HCEC 1CT (cell line): Measurements from ENCODE around the gene PDZD8.
"Not testable (repeated sequence)": the region's sequence is repeated elsewhere in the genome, so short reads cannot be mapped to it uniquely, and the experiment has no call there.

ENCODE experiments used
- DNase-seq: peaks from one replicate; pipeline ENCODE4 v3.0.0-alpha.2; 2017

The PDZD8 gene

DNA sequence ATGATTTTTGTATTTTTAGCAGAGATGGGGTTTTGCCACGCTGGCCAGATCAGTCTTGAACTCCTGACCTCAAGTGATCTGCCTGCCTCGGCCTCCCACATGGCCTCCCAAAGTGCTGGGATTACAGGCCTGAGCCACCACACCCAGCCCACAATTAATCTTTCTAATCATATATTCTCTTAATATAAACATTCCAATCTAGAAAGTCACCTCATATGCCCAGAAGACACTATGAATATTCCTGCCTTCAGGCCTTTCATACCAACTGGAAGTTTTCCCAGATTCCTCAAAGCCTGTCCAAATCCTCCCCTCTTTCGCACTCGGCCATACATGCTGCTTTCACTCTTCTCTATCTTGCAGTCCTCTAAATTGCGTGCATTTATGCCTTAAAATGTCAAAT lies 32.6 kb downstream of the PDZD8 start:
- peak; percentile 55 for DNase-seq

DNA sequence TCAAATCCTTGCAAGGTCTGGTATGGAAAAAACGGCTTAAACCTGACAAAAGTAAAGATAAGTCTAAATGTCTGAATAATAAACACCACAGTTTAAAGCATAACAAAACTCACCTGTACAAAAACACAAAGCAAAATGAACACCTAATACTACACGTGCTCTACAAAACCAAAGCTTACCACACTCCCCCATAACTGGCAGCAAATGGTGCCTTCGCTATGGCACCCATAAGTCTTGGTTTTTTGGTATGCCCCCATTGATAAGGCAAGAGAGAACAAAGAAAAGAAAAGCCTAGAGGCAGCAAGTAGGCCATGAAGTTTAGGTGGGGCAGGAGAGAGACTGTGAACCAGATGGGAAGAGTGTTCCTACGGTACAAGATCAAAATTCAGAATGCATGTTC lies 34.2 kb downstream of the PDZD8 start:
- no peak for DNase-seq

DNA sequence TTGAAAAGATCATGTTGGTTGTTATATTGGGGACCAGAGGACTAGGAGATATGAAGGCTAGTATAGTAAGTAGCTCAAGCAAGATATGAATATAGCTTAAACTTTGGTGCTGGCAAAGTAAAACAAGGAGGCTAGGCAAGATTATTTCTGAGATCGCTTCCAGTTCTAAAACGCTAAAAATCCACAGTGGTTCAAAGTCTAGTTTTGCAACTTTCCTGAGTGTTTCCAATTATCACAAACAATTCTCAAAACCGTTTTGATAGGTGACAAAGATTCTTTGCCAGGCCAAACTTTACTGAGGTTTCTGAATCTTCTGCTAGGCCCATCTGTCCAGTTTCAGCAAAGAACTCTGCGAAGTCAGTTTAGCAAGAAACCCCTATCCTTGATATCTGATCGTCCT lies 35.3 kb downstream of the PDZD8 start:
- no peak for DNase-seq

DNA sequence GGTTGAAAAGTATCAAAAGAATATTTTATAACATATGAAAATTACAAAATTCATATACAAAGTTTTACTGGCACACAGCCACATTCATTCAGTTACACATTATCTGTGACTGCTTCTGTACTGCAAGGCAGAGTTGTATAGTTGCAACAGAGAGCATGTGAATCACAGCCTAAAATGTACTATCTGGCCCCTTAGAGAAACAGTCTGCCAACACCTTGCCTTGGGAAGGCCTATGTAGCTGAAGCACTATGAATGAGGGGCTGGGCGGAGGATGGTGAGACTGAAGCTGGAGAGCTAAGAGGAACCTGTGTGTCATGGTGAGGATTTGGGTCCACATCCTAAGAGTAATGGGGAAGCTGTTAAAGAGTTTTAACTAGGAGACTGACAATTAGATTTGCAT lies 35.7 kb downstream of the PDZD8 start:
- peak; percentile 32 for DNase-seq

DNA sequence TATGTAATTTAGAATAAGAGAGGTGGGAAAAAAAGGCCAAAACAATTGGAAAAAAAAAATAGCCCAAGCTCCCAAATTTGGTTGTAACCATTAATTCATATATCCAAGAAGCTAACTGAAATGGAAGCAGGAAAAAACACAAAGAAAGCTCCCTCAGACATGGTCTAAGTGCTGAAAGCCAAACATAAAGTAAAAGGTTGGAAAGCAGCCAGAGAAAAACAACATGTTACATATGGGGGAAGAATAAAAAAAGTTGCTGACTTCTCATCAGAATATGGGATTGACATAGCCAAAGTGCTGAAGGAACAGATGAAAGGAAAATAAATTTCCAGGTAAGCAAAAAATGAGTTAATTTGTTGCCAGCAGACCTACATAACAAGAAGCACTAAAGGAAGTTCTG lies 40.3 kb downstream of the PDZD8 start:
- DNase-seq = no peak

DNA sequence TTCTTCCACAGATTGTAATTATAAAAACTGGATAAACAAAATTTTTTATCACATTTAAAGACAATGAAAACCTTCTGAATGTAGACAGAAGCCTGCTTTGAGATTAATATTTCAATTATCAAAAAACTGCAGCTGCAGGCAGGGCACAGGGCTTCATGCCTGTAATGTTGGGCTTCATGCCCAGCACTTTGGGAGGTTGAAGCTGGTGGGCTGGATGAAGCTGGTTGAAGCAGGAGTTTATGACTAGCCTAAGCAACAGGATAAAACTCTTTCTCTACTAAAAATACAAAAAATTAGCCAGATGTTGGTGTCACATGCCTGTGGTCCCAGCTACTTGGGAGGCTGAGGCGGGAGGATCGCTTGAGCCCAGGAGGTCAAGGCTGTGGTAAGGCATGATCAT lies 41.2 kb downstream of the PDZD8 start:
- DNase-seq = no peak

DNA sequence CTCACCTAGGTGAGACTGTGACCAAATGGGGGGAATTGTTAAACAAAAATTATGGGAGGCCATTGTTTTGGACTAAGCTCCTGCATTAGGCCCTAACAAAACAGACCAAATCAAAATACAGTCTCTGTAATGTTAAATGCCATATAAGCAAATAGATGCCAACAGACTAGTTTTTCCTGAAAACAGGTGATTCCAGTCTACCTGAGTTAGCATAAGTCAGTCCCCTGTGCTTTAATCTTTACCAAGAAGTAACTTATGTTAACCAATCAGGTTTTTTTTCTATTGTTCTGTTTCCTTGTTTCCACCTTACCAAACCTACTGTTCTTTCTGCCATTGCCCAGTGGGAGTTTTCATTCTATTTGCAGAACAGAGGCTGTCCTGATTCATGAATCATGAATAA lies 48.0 kb downstream of the PDZD8 start:
- DNase-seq = no peak

DNA sequence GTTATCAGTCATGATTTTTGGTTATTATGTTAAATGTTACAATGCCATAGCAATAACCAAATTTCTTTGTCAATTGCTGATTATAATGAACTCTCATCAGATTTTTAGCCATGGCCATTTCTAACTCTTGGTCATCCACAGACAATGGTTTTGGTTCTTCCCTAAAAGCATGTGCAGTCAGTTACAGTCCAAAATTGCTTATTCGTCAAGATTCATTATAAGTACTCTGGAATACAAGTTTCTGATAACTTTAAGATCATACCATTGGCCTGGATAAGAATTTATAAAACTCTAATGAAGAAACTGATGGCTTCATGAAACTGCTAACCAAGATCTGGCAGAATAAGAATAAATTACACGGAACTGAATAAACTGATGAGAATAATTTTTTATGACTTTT lies 50.9 kb downstream of the PDZD8 start:
- no peak for DNase-seq

DNA sequence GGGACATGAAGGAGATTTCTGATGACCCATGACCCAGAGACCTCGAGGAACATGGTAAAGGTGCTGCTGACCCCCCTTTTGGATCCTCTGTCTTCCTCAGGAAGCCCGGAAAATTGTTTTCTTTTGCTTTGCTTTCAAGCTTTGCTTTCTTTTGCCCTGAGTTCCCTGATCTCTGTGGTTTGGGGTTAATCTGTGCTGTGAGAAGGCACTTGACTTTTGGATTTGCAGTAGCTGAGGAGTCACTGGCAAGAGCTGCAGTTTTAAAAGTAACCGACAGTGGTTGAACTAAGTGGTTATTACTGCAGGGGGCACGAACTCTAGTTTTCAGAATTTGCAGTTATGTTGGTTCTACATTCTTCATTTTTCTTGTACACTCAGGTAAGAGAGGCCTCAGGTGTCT lies 53.0 kb downstream of the PDZD8 start:
- peak; percentile 47 for DNase-seq

DNA sequence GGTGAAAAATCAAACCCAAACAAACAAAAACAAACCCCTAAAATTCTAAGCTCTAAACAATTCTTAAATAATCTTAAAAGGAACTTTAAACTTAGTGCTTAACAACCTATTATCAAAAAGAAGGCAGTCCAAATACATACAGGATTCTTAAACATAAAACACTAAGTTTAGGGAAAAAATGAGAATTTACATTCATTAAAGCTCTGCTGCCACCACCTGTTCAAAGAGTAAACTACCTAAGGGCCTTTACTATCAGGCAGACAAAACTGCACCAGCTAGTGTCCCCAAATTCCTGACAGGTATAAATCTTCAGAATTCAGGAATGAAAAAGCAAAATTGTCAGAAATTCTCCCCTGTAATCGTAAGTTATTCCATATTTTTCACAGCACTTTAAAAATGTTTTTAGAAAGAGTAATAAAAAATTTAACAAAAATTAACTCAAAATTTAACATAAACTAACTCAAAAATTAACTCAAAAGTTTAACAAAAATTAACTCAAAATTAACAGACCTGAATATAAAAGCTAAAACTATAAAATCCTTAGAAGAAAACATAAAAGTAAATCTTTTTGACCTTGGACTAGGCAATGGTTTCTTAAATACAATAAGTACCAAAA lies 55.1 kb downstream of the PDZD8 start:
- DNase-seq = peak; percentile 22

DNA sequence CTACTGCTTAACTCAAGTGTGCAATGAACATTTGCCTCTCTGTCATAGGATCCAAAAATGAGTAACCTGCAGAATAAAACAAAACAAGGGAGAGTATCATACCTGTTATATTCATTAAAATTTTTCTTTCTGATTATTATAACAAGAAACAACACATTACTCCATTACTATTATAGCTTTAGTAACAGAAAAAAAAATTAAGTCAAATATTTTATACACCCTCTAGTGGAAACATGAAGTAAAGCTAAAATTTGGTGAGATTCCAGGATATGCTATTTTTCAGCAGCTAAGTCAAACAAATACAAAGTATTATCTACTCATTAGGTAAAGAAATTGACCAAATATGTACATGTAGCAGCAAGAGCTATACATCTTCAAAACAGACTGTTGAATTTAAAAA lies 56.3 kb downstream of the PDZD8 start:
- DNase-seq = peak; percentile 24

DNA sequence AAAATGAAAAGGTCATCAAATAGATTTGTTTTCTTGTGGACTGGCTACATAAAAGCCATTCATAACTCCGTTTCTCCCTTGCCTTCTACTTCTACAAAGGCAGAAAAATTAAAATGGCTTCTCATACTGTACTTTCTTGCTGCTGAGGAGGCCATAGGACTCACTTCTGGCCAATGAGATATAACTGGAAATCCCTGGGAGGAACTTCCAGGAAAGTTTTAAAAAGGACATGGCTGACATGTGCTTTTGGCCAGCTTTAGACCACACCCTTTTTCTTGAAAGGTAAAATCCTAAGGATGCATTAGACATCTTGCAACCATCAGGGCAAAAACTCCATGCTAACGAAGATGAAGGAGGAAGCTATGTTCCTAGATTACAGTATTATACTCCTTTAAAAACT lies 58.5 kb downstream of the PDZD8 start:
- DNase-seq = no peak

DNA sequence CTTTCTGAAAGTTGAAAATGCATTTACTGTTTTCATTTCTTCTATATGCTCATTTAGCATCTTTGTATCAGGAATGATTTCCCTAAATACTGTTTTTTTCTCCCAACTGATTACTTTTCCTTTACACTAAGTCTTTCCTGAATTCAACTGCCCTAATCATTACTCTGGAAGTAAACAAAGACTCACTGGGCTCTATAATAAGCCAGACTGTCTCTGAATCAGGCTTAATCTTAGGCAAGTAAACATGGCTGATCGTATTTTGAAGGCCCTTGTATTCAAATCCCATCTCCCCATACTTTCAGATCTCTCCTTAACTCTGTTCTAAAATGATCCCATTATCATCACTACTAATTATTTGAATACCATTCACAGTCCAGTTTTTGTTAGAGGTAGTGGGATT lies 61.6 kb downstream of the PDZD8 start:
- DNase-seq = no peak

DNA sequence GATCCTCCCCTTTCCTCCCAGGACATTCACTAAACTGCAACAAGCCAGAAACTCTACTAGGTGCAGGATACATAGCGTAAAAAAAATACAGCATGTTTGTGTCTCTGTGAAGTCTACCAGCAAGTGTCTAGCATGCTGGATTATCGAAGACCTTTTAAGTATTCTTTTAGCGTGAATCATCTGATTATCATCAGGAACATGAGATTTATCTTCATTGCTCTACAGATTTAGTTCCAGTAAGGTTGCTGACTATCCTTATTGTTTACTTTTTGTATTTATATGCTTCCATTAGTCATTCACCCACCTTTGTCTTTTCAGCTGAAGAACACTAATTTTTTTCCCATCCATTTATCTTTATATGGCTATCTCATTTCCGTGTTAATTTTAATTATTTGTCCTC lies 62.8 kb downstream of the PDZD8 start:
- no peak for DNase-seq

DNA sequence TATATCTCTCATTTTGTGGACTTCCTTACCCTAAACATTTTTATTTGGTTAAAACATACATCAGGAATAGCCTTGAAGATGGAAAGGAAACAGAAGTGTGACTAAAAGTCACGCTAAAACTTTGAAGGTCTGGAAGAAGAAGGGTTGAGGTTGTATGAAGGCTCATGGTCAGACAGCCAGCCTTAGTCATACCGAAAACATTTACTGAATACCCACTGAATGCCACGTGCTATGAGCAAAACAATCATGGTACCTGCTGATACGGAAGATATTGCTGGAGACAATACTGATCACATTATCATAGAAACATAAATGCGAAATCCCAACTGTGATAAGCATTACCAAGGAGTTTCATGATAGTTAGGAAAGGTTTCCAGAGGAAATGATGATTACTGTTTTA lies 64.0 kb downstream of the PDZD8 start:
- DNase-seq = no peak

DNA sequence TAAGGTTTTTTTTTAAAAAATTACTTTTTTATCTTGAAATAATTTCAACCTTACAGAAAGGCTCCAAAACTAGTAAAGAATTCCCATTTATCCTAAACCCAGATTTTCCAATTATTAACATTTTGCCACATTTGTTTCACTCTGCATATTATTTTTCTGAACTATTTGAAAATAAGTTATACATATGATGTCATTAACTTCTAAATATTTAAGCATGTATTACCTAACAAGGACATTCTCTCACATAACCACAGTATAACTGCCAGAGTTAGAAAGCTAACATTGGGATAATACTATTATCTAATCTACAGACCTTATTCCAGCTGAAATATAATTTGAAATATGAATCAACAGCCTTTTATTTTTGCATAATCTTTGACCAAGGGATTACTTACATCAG lies 68.6 kb downstream of the PDZD8 start:
- no peak for DNase-seq

DNA sequence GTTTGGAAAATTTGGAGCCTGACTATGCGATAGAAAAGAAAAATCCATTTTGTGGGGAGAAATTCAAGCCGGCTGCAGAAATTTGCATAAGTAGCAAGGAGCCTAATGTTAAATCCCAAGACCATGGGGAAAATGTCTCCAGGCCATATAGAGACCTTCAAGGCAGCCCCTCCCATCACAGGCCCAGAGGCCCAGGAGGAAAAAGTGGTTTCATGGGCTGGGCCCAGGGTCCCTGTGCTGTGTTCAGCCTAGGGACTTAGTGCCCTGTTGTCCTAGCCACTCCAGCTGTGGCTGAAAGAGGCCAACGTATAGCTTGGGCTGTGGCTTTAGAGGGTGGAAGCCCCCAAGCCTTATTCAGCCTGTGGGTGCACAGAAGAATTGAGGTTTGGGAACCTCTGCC lies 71.8 kb downstream of the PDZD8 start:
- not testable (repeated sequence) for DNase-seq

DNA sequence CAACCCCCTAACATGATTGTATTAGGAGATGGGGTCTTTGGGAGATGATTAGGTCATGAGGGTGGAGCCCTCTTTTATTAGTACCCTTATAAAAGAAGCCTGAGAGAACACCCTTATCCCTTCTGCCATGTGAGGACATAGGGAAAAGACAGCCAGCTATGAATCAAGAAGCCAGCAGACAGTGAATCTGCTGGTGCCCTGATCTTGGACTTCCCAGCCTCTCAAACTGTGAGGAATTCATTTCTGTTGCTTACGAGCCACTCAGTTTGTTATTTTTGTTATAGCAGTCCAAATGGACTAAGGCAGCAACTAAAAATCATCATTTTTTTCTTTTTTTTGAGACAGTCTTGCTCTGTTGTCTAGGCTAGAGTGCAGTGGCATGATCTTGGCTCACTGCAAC lies 74.6 kb downstream of the PDZD8 start:
- DNase-seq = no peak

DNA sequence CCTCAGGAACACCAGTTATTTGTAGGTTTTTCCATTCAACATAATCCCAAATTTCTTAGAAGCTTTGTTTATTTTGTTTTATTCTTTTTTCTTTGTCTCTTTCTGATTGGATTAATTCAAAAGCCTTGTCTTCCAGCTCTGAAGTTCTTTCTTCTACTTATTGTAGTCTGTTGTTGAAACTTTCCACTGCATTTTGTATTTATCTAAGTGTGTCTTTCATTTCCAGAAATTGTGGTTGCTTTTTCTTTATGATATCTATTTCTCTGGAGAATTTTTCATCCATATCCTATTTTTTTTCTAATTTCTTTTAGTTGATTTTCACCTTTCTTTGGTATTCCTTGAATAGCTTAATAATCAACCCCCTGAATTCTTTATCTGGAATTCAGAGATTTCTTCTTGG lies 75.8 kb downstream of the PDZD8 start:
- no peak for DNase-seq

DNA sequence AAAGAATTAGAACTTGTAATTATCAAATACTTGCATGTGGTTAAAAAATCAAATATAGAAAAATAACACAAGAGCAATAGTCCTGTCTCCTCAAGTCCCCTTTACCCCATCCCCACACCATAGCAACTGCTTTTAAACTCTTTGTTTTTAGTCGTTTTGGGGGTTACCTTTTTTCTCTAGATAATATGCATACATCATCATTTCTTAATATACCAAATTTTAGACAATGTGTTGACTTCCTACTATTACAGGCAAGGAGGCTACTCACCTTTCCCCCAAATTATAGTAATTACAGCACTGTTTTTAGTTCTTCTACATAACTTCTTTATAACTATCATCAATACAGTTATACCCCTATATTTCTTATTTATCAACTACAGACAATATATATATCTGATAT lies 77.0 kb downstream of the PDZD8 start:
- no peak for DNase-seq

DNA sequence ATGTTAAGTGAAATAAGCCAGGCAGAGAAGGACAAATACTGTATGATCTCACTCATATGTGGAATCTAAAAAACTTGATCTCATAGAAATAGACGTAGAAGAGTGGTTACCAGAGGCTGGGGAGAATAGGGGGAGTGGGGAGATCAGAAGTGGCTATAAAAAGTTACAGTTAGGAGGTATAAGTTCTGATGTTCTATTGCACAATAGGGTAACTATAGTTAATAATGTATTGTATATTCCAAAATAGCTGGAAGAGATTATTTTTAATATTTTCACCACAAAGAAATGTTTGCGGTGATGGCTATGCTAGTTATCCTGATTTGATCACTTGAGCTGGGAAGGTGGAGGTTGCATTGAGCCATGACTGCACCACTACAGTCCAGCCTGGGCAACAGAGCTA lies 80.5 kb downstream of the PDZD8 start:
- no peak for DNase-seq

DNA sequence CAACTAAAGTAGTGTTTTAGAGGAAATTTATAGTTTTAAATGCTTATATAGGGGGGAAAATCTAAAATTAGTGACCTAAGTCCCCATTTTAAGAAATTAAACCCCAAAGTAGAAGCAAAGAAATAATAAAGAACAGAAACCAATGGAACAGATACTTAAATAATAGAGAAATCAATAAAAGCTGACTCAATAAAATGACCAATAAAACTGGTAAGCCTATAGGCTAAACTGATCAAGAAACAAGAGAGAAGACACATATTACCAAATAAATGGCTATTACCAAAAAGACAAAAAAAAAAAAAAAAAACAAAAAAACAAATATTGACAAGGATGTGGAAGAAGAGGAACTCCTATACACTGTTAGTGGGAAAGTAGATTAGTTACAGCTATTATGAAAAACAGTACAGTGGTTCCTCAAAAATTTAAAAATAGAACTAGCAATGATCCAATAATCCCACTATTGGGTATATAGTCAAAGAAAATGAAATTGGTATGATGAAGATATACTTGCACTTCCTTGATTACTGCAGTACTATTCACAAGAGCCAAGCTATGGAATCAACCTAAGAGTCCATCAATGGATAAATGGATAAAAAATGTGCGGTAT lies 81.1 kb downstream of the PDZD8 start:
- DNase-seq = no peak

DNA sequence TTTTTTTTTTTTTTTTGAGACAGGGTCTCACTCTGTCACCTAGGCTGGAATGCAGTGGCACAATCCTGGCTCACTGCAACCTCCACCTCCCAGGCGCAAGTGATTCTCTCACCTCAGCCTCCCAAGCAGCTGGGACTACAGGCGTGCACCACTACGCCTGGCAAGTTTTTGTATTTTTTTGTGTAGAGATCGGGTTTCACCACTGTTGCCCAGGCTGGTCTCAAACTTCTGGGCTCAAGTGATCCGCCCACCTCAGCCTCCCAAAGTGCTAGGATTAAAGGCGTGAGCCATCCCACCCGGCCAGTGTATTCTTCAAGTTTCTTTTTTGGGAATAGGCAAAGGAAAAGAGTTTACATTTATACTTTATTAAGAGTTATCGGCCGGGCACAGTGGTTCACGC lies 84.4 kb downstream of the PDZD8 start:
- DNase-seq = not testable (repeated sequence)

DNA sequence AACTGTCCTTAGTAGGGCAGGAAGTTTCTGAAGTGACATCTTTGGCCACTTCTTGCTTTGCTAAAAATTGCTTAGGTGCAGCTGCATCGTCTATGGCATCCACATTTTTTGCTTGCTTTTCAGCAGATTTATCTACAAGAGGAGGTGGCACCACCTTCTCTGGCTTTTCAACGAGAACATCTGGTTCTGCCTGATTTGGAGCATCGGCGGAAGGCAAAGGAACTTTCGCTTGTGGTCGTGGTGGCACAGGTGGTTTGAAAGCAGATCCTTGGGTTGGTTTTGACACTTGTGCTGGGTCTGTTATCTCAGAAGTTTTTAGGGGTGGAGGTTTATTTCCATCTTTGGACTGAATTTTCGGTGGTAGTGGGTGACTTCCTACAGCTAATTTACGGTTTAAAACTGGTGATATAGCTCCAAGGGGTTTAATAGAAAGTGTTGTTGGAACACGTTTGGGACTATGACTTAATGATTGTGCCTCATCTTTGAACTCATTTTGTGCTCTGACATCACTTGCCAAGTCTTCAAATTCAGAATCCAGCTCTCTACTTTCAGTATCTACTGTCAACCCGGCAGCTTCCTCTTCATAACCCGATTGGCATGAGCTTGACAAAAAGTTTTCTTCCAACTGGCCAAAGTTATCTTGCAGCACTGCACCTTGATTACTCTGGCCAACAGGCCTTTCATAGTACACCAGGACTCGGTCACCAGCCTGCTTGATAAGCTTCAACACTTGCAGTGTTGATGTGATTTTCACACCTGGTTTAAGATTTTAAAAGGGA lies 90.3 kb downstream of the PDZD8 start:
- no peak for DNase-seq

DNA sequence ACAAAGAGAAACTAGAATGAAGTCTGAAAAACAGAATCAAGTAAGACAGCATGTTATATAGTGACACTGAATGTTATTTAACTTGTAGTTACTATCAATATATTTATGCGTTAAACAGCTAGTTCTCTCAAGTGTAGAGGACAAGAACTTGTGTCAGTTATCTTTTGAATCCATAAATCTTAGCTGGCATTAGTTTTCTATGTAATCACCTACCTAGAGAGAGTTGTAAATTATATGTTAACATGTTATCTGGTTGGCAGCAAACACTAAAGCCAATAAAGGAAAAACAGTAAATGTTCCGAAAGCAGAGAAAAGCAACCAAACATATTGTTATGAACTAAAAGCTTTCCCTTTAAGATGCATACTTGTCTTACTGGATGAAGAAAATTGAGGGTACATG lies 97.6 kb downstream of the PDZD8 start:
- DNase-seq = no peak
